Adrenal gland (tissue), 12 donors: ENCODE data around the gene PAEP. TPM values are rescaled to one million over a fixed set of nuclear protein-coding genes. Genes with fewer than 3 reads are reported as not detected.

Experiments
- DNase-seq, 7 donors: peaks; one replicate each; pipeline ENCODE4 v3.0.0-alpha.2; 2019 to 2020
- H3K27ac ChIP-seq, 5 donors: fragments of 200-600 bp; sonication (generic) in 4 of 5; 1 replicate in 3 of 5; 2 replicates in 2 of 5; pipeline versions ENCODE4 v1.5.1 to v1.8.0; 2016 to 2020; ENCODE audit warnings: mild to moderate bottlenecking in 1 of 5
- H3K27me3 ChIP-seq: fragments of 200-600 bp; 2 replicates; pipeline ENCODE4 v1.8.0; 2021
- H3K36me3 ChIP-seq, 2 donors: fragments of 200-600 bp; replicated peaks in 1 of 2; 1 replicate in 1 of 2; 2 replicates in 1 of 2; pipeline versions ENCODE4 v1.5.1 to v1.8.0; 2018 to 2022
- H3K4me1 ChIP-seq, 2 donors: fragments of 200-600 bp; replicated peaks in 1 of 2; 1 replicate in 1 of 2; 2 replicates in 1 of 2; pipeline versions ENCODE4 v1.5.1 to v1.8.0; 2018 to 2021
- H3K4me3 ChIP-seq, 4 donors: fragments of 200-600 bp; sonication (generic) in 3 of 4; one replicate each; pipeline ENCODE4 v1.5.1; 2016 to 2018
- H3K9me3 ChIP-seq, 3 donors: fragments of 200-600 bp; sonication (generic) in 1 of 3; replicated peaks in 1 of 3; 1 replicate in 2 of 3; 2 replicates in 1 of 3; pipeline versions ENCODE4 v1.5.1 to v1.8.0; 2016 to 2021
- POLR2A ChIP-seq, 2 donors: fragments of 450-650 bp; IDR thresholded peaks; one replicate each; pipeline ENCODE4 v1.6.1; 2017; ENCODE audit warnings: antibody characterized with exemption in 2 of 2, mild to moderate bottlenecking in 2 of 2, moderate library complexity in 1 of 2
- WGBS, 4 donors: extraction: QIAGEN DNeasy Blood & Tissue Kit in 2 of 4; methylation state at CpG; one replicate each; pipeline versions ENCODE4 v1.1.5 to v1.1.7; 2013 to 2017; 5-methylcytosine and 5-hydroxymethylcytosine counted together
- intact Hi-C, 2 donors: fragments of 100-400 bp; cut with DNase I; formaldehyde crosslinking; loops; one replicate each; pipeline versions ENCODE4 v1.14.1 to v1.15.0; 2022 to 2023
- polyA plus RNA-seq, 3 donors: library from polyadenylated mRNA; stranded (reverse); fragments of 200-250 nt in 2 of 3; fragments of 350-450 nt in 1 of 3; fragmentation: Illumina TruSeq in 1 of 3; extraction: RNeasy Lipid Tissue Mini Kit (QIAGEN cat#74804) in 1 of 3; gene quantifications; one replicate each; pipeline ENCODE4 v1.2.3, GENCODE V29; 2013 to 2014
- total RNA-seq, 9 donors: library from RNA; depleted of rRNA in 4 of 9; stranded (reverse); fragments of >200 nt in 4 of 9; fragments of 120-200 nt in 1 of 9; fragmentation: NEBNext Ultra II Directional in 1 of 9; extraction: Animal tissue kit (Norgen Biotek cat#: 25700) in 1 of 9; gene quantifications; one replicate each; pipeline versions ENCODE4 v1.1.0 to v1.2.4, GENCODE V29; 2013 to 2023
- TF ChIP-seq, protein P1 (sequence below), 6 experiments: fragments of 450-650 bp in 4 of 6; fragments of 200-600 bp in 2 of 6; sonication (generic) in 1 of 6; IDR thresholded peaks; 1 replicate in 5 of 6; 2 replicates in 1 of 6; pipeline versions ENCODE4 v1.5.1 to v1.8.0; 2016 to 2021; ENCODE audit warnings: antibody characterized with exemption in 6 of 6, mild to moderate bottlenecking in 2 of 6, moderate library complexity in 1 of 6
- donor health status: healthy with polysubstance abuse.
- donor health status: Bipolar disorder and iron deficiency.
- donor health status: DM: yes; HTN: yes; CAD: no.
- donor health status: DM: no; HTN: no; CAD: no.
- donor health status: DM: no; HTN: no; CAD: no.
- donor health status: DM: yes; HTN: yes; CAD: no.

PAEP gene
- total and polyA plus RNA-seq, 12 donors = 0.17 TPM; not detected in 11

DNA sequence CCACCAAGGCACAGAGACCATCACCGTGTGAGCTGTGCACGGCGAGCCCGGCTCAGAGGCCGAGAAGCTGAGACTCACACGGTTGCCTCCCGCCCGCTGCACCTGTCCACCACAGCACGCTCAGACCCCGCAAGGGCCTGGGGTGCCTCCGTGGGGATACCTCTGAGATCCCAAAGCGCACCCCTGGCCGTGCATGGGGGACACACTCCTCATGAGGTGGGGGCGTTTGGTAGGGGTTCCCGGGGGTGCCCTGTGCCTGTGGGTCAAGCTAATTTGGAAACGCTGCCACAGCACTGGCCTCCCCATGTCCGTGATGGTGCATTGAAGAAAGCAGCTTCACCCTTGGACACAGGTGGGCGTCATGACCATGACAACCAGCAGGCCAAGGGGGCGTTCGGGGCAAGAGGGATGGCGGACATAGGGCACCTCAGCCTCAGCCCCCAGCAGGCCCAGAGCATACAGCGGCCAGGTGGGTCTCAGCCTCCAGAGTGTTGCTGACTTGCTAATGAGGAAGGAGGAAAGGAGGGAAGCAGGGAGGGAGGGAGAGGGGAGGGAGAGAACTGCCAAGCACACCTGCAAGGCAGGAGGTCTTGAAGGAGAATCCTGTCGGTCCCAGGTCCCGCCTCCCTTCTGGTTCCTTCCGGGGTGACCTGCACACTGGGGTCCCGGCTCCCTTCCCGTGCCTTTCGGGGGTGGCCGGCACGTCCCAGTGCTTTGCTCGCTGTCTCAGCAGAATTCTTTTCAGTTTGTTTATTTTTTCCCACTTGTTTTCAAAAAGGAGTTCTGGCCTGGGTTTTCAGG lies 43.1 kb downstream of the PAEP start:
- peak in 3 of 7 donors; percentile 15 to 41 (median 17) for DNase-seq

GRCh38 chr9:135605238-135605781 lies 43.8 kb downstream of the PAEP start:
- Histone ChIP-seq H3K27me3 (no peaks in the 10 kb centered on the region), H3K4me1 (no peaks in the 10 kb centered on the region), H3K4me3 (no peak overlapping the region), H3K9me3 (no peaks in the 10 kb centered on the region), H3K27ac (no peak overlapping the region), H3K36me3 (no peaks in the 10 kb centered on the region)
- peak in 2 of 7 donors; percentile 17 to 41 for DNase-seq
- intact Hi-C loops = no loop called here
- 46 to 62% (median 59%) methylated on average over 8 to 14 of the region's 14 CpGs for WGBS, 4 donors
- TF ChIP-seq, protein P1, sequence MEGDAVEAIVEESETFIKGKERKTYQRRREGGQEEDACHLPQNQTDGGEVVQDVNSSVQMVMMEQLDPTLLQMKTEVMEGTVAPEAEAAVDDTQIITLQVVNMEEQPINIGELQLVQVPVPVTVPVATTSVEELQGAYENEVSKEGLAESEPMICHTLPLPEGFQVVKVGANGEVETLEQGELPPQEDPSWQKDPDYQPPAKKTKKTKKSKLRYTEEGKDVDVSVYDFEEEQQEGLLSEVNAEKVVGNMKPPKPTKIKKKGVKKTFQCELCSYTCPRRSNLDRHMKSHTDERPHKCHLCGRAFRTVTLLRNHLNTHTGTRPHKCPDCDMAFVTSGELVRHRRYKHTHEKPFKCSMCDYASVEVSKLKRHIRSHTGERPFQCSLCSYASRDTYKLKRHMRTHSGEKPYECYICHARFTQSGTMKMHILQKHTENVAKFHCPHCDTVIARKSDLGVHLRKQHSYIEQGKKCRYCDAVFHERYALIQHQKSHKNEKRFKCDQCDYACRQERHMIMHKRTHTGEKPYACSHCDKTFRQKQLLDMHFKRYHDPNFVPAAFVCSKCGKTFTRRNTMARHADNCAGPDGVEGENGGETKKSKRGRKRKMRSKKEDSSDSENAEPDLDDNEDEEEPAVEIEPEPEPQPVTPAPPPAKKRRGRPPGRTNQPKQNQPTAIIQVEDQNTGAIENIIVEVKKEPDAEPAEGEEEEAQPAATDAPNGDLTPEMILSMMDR (IDR thresholded peaks at IDR 0.05) = no peak
- no peak for TF ChIP-seq POLR2A (IDR thresholded peaks at IDR 0.05)

More for the DNA sequence above, 43.1 kb downstream of the PAEP start:
- no peak overlapping the region for H3K4me3 ChIP-seq
- H3K9me3 ChIP-seq = no peaks in the 10 kb centered on the region
- H3K27ac ChIP-seq = no peak overlapping the region
- WGBS, 4 donors = 67 to 82% (median 75%) methylated on average over 14 to 31 of the region's 31 CpGs
- no peaks in the 10 kb centered on the region for H3K4me1 ChIP-seq
- TF ChIP-seq, protein P1 (IDR thresholded peaks at IDR 0.05) = no peak
- no peak for TF ChIP-seq POLR2A (IDR thresholded peaks at IDR 0.05)
- H3K27me3 ChIP-seq = no peaks in the 10 kb centered on the region
- intact Hi-C loops = no loop called here
- no peaks in the 10 kb centered on the region for H3K36me3 ChIP-seq

DNA sequence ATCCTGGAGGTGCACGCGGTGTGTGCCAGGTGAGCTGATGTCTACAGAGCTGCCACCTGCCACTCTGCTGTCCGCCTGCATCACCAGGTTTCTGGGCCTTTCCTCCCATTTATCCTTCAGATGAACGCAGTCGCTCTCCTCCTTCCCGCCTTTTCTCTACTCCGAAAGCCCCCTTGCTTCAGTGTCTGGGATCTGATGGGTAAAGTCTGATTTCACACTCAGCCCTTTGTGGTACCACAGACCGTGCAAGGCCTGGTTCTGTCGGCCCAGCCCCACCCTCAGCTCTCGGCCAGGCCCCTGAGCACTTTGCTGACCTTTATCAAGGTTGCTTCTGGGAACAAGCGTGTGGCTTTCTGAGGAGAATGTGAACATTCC lies 45.3 kb downstream of the PAEP start:
- DNase-seq = no peak
- no peak overlapping the region for H3K4me3 ChIP-seq
- H3K36me3 ChIP-seq = no peaks in the 10 kb centered on the region
- no peak for TF ChIP-seq POLR2A (IDR thresholded peaks at IDR 0.05)
- TF ChIP-seq, protein P1 (IDR thresholded peaks at IDR 0.05) = no peak
- no peaks in the 10 kb centered on the region for H3K27me3 ChIP-seq
- WGBS, 4 donors = 84 to 96% (median 86%) methylated on average over 9 to 11 of the region's 11 CpGs
- no peak overlapping the region for H3K27ac ChIP-seq
- H3K4me1 ChIP-seq = no peaks in the 10 kb centered on the region
- intact Hi-C loops = no loop called here
- no peaks in the 10 kb centered on the region for H3K9me3 ChIP-seq

DNA sequence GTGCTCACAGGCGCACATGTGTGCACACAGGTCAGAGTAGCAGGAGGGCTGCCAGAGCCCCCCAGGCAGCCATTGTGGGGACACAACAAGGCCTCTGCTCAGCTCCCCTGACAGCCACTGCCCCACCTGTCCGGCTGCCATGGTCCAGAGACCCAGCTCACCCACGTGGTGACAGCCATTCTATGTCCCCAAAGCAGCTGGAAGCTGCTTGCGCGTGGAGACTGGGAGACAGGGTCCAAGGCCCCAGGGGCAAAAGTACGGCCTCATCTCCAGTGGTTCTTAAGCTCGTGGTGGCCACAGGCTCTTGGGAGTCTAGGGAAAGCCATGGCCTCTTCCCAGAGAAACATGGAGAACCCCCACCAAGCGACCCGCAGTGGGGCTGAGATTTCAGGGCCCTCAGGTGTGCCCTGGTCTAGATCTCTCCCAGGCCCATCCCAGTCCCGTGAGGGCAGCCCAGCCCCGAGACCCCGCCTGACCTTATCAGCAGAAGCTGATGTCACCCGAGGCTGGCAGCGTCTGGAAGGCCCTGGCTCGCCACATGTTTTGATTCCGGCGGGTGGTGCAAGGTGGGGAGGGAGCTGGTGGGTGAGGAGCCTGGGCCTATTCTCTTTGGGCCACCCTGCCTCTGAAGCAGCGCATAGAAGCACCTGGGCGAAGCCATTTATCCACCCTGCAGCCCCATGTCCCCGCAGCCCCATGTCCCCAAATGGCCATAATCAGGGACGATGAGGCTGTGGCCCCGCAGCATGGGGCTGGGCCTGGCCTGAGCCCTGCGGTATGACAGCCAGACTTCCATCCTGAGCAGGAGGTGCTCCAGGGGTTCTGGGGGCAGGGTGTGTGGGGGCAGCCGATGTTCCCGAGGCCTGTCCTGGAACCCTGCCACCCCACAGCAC lies 46.1 kb downstream of the PAEP start:
- 79 to 85% (median 83%) methylated on average over 11 to 25 of the region's 25 CpGs for WGBS, 4 donors
- no peak for TF ChIP-seq POLR2A (IDR thresholded peaks at IDR 0.05)
- TF ChIP-seq, protein P1 (IDR thresholded peaks at IDR 0.05) = no peak
- Histone ChIP-seq H3K4me1 (no peaks in the 10 kb centered on the region), H3K36me3 (no peaks in the 10 kb centered on the region), H3K4me3 (no peak overlapping the region), H3K27ac (no peak overlapping the region), H3K9me3 (no peaks in the 10 kb centered on the region), H3K27me3 (no peaks in the 10 kb centered on the region)
- peak in 2 of 7 donors; percentile 8 to 33 for DNase-seq
- intact Hi-C loops = no loop called here
